ENCODE results near the gene ORAI3. TPM values are rescaled to one million over a fixed set of nuclear protein-coding genes. Genes with fewer than 3 reads are reported as not detected.
A peak's percentile ranks its signal among the peaks of the same experiment; 100 is the strongest.

Gene ORAI3
- total and polyA plus RNA-seq, 11 donors: 8.1 to 28.9 (median 11.3) TPM

GRCh38 chr16:30963925-30964511 lies 15.2 kb downstream of the ORAI3 start:
- Histone ChIP-seq H3K4me1 (peaks cover 0 to 8% (median 4%) of the 10 kb centered on the region in 12 donors), H3K9me3 (no peaks in the 10 kb centered on the region), H3K4me3 (no peak overlapping the region), H3K27me3 (no peaks in the 10 kb centered on the region), H3K27ac (no peak overlapping the region), H3K36me3 (peaks cover 6 to 100% (median 98%) of the 10 kb centered on the region in 9 donors)
- intact Hi-C loops (cut with DNase I): loop anchor here in 1 of 10 donors (5.0 kb wide), 1 partner anchor 488 kb away; no protein-coding TSS in a partner anchor
- TF ChIP-seq CTCF (IDR thresholded peaks at IDR 0.05): no peak
- TF ChIP-seq POLR2A (IDR thresholded peaks at IDR 0.05): no peak
- WGBS, 4 donors: 91 to 95% (median 94%) methylated on average over 17 to 18 of the region's 18 CpGs
- no peak for DNase-seq
- no peak for ATAC-seq

- intact Hi-C loops (cut with DNase I): loop anchor here in 1 of 10 donors (5.0 kb wide), 1 partner anchor 488 kb away; no protein-coding TSS in a partner anchor
- Histone ChIP-seq H3K4me3 (no peak overlapping the region), H3K4me1 (peaks cover 0 to 2% (median 0%) of the 10 kb centered on the region in 12 donors), H3K36me3 (peaks cover 6 to 100% (median 98%) of the 10 kb centered on the region in 9 donors), H3K27ac (no peak overlapping the region), H3K9me3 (no peaks in the 10 kb centered on the region), H3K27me3 (no peaks in the 10 kb centered on the region)
- TF ChIP-seq CTCF (IDR thresholded peaks at IDR 0.05) (no peak), POLR2A (IDR thresholded peaks at IDR 0.05) (no peak)
- no peak for ATAC-seq
- DNase-seq: peak in 1 of 5 donors; percentile 48
- WGBS, 4 donors: 89 to 92% (median 91%) methylated on average over 33 of the region's 33 CpGs
These were observed 15.8 kb downstream of the ORAI3 start for GRCh38 chr16:30964574-30965226.

- Histone ChIP-seq H3K36me3 (peaks cover 6 to 100% (median 98%) of the 10 kb centered on the region in 9 donors), H3K27ac (no peak overlapping the region), H3K4me3 (no peak overlapping the region), H3K9me3 (no peaks in the 10 kb centered on the region), H3K4me1 (no peaks in the 10 kb centered on the region), H3K27me3 (no peaks in the 10 kb centered on the region)
- ATAC-seq (no peak), DNase-seq (peak in 1 of 5 donors; percentile 47)
- TF ChIP-seq CTCF (IDR thresholded peaks at IDR 0.05) (no peak), POLR2A (IDR thresholded peaks at IDR 0.05) (no peak)
- intact Hi-C loops (cut with DNase I): no loop called here
- WGBS, 4 donors: 87 to 94% (median 90%) methylated on average over 15 of the region's 15 CpGs
These were observed 16.6 kb downstream of the ORAI3 start for GRCh38 chr16:30965436-30965835.

GRCh38 chr16:30966033-30966619 lies 17.3 kb downstream of the ORAI3 start:
- Histone ChIP-seq H3K27me3 (no peaks in the 10 kb centered on the region), H3K9me3 (no peaks in the 10 kb centered on the region), H3K4me3 (no peak overlapping the region), H3K27ac (no peak overlapping the region), H3K4me1 (no peaks in the 10 kb centered on the region), H3K36me3 (peaks cover 3 to 100% (median 98%) of the 10 kb centered on the region in 9 donors)
- ATAC-seq (no peak), DNase-seq (peak in 1 of 5 donors; percentile 59)
- TF ChIP-seq POLR2A (IDR thresholded peaks at IDR 0.05) (no peak), CTCF (IDR thresholded peaks at IDR 0.05) (no peak)
- WGBS, 4 donors: 93 to 95% (median 94%) methylated on average over 14 to 19 of the region's 19 CpGs
- intact Hi-C loops (cut with DNase I): no loop called here
